Measurements from ENCODE around the gene RPP25. TPM values are rescaled to one million over a fixed set of nuclear protein-coding genes. Genes with fewer than 3 reads are reported as not detected.

RPP25 gene
- total and polyA plus RNA-seq, 2 of the 13 experiments (the other 11 are each of a cell fraction or from before 2014, with no cell fraction given) = 0.05 to 0.11 TPM

GRCh38 chr15:74937590-74938371 lies 18.8 kb downstream of the RPP25 start, which contains the start of gene COX5A (continued):
- TF ChIP-seq ZBTB40 (IDR thresholded peaks at IDR 0.05) (no peak), ZBTB40 (CRISPR knock-in tag; IDR thresholded peaks at IDR 0.05) (peak; percentile 75), ZNF709 (CRISPR knock-in tag; IDR thresholded peaks at IDR 0.05) (peak; percentile 93), ZBTB7A (CRISPR knock-in tag; IDR thresholded peaks at IDR 0.05) (peak; percentile 86), MYPOP (CRISPR knock-in tag; IDR thresholded peaks at IDR 0.05) (no peak), ZSCAN9 (CRISPR knock-in tag; IDR thresholded peaks at IDR 0.05; ENCODE audit: borderline replicate concordance) (peak; percentile 29; the same call in 1 of the 2 replicates), E2F2 (CRISPR knock-in tag; IDR thresholded peaks at IDR 0.05; ENCODE audit: borderline replicate concordance) (no peak), RBFOX2 (IDR thresholded peaks at IDR 0.05; ENCODE audit: low read depth, low read length) (peak; percentile 98), ZNF24 (IDR thresholded peaks at IDR 0.05) (no peak), ZNF235 (CRISPR knock-in tag; IDR thresholded peaks at IDR 0.05; ENCODE audit: borderline replicate concordance) (no peak)
- TF ChIP-seq, protein P1, sequence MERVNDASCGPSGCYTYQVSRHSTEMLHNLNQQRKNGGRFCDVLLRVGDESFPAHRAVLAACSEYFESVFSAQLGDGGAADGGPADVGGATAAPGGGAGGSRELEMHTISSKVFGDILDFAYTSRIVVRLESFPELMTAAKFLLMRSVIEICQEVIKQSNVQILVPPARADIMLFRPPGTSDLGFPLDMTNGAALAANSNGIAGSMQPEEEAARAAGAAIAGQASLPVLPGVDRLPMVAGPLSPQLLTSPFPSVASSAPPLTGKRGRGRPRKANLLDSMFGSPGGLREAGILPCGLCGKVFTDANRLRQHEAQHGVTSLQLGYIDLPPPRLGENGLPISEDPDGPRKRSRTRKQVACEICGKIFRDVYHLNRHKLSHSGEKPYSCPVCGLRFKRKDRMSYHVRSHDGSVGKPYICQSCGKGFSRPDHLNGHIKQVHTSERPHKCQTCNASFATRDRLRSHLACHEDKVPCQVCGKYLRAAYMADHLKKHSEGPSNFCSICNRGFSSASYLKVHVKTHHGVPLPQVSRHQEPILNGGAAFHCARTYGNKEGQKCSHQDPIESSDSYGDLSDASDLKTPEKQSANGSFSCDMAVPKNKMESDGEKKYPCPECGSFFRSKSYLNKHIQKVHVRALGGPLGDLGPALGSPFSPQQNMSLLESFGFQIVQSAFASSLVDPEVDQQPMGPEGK (CRISPR knock-in tag; IDR thresholded peaks at IDR 0.05) = peak; percentile 96
- TF ChIP-seq, protein P2, sequence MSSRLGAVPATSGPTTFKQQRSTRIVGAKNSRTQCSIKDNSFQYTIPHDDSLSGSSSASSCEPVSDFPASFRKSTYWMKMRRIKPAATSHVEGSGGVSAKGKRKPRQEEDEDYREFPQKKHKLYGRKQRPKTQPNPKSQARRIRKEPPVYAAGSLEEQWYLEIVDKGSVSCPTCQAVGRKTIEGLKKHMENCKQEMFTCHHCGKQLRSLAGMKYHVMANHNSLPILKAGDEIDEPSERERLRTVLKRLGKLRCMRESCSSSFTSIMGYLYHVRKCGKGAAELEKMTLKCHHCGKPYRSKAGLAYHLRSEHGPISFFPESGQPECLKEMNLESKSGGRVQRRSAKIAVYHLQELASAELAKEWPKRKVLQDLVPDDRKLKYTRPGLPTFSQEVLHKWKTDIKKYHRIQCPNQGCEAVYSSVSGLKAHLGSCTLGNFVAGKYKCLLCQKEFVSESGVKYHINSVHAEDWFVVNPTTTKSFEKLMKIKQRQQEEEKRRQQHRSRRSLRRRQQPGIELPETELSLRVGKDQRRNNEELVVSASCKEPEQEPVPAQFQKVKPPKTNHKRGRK (CRISPR knock-in tag; IDR thresholded peaks at IDR 0.05) = no peak

Data from HepG2 (cell line).